Neural cell (in vitro differentiated cells): Measurements from ENCODE around the gene ANKS1B.

ENCODE experiments used
- CTCF ChIP-seq: fragments of 450-650 bp; IDR thresholded peaks from 2 replicates; pipeline ENCODE4 v1.5.1; 2014; ENCODE audit warnings: antibody characterized with exemption, mild to moderate bottlenecking, moderate library complexity; ENCODE audit not compliant: poor library complexity, severe bottlenecking
- EP300 ChIP-seq: fragments of 450-650 bp; conservative IDR thresholded peaks from 2 replicates; pipeline ENCODE4 v1.6.1; 2014; ENCODE audit warnings: antibody characterized with exemption, mild to moderate bottlenecking, moderate library complexity; ENCODE audit not compliant: poor library complexity, severe bottlenecking
- EZH2 ChIP-seq: fragments of 200-600, 300-800 bp; shearing (Covaris generic), sonication (generic); IDR thresholded peaks from 2 replicates; pipeline ENCODE4 v1.6.1; 2014; ENCODE audit warnings: antibody characterized with exemption, low read length, borderline replicate concordance, mild to moderate bottlenecking; ENCODE audit not compliant: insufficient read depth, poor library complexity, severe bottlenecking
- MXI1 ChIP-seq: fragments of 450-650 bp; conservative IDR thresholded peaks from 2 replicates; pipeline ENCODE4 v1.6.1; 2014; ENCODE audit warnings: antibody characterized with exemption, mild to moderate bottlenecking; ENCODE audit not compliant: poor library complexity, severe bottlenecking
- POLR2AphosphoS5 ChIP-seq: IDR thresholded peaks from 2 replicates; pipeline ENCODE4 v1.6.1; 2012
- RAD21 ChIP-seq: fragments of 450-650 bp; conservative IDR thresholded peaks from 2 replicates; pipeline ENCODE4 v1.6.1; 2014; ENCODE audit warnings: antibody characterized with exemption, mild to moderate bottlenecking, moderate library complexity
- SMC3 ChIP-seq: fragments of 450-650 bp; conservative IDR thresholded peaks from 2 replicates; pipeline ENCODE4 v1.6.1; 2014; ENCODE audit warnings: antibody characterized with exemption, mild to moderate bottlenecking, moderate library complexity; ENCODE audit not compliant: poor library complexity
- TAF1 ChIP-seq: IDR thresholded peaks from 2 replicates; pipeline ENCODE4 v1.6.1; 2012; ENCODE audit warnings: low read depth
- TF ChIP-seq, protein P1 (sequence below): IDR thresholded peaks from 2 replicates; pipeline ENCODE4 v1.6.1; 2012; ENCODE audit warnings: borderline replicate concordance

DNA sequence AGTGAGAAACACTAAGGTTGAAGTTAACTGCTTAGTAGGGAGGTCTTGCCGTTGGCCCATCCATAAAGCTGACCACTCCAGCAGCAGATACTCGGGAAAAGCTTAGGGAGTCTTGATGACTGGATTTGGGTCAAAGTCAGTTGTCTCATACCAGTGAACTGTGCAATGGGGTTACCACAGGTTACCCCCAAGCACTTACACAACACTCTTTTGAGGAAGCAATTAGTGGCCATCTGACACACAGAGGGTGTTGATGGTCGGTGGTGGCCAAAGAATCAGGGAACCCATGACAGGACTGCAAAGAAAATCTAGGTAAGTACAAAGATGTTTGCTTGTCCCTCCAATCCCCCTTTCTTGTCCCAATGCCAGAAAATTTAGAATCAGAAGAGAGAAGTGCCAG lies 929.4 kb downstream of the ANKS1B start:
- TF ChIP-seq SMC3 (no peak), EP300 (no peak), EZH2 (no peak), CTCF (no peak), TAF1 (no peak), POLR2AphosphoS5 (no peak), RAD21 (no peak), MXI1 (no peak)
- TF ChIP-seq, protein P1, sequence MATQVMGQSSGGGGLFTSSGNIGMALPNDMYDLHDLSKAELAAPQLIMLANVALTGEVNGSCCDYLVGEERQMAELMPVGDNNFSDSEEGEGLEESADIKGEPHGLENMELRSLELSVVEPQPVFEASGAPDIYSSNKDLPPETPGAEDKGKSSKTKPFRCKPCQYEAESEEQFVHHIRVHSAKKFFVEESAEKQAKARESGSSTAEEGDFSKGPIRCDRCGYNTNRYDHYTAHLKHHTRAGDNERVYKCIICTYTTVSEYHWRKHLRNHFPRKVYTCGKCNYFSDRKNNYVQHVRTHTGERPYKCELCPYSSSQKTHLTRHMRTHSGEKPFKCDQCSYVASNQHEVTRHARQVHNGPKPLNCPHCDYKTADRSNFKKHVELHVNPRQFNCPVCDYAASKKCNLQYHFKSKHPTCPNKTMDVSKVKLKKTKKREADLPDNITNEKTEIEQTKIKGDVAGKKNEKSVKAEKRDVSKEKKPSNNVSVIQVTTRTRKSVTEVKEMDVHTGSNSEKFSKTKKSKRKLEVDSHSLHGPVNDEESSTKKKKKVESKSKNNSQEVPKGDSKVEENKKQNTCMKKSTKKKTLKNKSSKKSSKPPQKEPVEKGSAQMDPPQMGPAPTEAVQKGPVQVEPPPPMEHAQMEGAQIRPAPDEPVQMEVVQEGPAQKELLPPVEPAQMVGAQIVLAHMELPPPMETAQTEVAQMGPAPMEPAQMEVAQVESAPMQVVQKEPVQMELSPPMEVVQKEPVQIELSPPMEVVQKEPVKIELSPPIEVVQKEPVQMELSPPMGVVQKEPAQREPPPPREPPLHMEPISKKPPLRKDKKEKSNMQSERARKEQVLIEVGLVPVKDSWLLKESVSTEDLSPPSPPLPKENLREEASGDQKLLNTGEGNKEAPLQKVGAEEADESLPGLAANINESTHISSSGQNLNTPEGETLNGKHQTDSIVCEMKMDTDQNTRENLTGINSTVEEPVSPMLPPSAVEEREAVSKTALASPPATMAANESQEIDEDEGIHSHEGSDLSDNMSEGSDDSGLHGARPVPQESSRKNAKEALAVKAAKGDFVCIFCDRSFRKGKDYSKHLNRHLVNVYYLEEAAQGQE = no peak
